ENCODE data around the gene TEAD2.
"Not testable (repeated sequence)": the region's sequence is repeated elsewhere in the genome, so short reads cannot be mapped to it uniquely, and the experiment has no call there.

TEAD2 gene

GRCh38 chr19:49331616-49332055 is 30.6 kb downstream of the TEAD2 start:
- DNase-seq (ENCODE audit: low spot score): peak; percentile 75

- DNase-seq (ENCODE audit: low spot score): not testable (repeated sequence)
Measured at GRCh38 chr19:49331187-49331586, 31.0 kb downstream of the TEAD2 start.

DNA sequence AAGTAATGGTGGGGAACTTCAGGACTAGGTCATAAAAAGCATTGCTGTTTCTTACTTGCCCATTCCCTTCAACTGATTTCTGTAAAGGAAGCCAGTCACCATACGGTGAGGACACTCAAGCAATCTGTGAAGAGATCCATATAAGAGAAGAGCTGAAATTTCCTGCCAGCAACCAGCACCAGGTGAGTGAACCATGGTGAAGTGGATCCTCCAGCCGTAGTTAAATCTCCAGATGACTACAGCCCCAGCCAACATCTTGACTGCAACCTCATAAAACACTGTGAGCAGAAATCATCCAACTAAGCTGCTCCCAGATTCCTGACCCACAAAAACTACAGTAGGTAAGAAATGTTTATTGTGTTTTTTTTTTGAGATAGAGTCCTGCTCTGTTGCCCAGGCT is 33.5 kb downstream of the TEAD2 start:
- DNase-seq (ENCODE audit: low spot score): no peak

GRCh38 chr19:49327878-49328544 is 34.2 kb downstream of the TEAD2 start:
- DNase-seq (ENCODE audit: low spot score): peak; percentile 44

- DNase-seq (ENCODE audit: low spot score): no peak
Measured at GRCh38 chr19:49326165-49326704, 36.0 kb downstream of the TEAD2 start.

DNA sequence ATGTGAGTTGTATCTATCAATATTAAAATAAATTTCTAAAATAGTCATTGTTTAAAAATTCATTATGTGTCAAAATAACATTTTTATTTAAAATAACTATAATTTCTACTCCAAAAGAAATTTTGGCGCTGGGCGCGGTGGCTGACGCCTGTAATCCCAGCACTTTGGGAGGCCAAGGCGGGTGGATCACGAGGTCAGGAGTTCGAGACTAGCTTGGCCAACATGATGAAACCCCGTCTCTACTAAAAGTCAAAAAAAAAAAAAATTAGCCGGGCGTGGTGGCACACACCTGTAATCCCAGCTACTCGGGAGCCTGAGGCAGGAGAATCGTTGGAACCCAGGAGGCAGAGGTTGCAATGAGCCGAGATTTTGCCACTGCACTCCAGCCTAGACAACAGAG is 36.5 kb downstream of the TEAD2 start:
- not testable (repeated sequence) for DNase-seq (ENCODE audit: low spot score)

GRCh38 chr19:49324801-49325576 is 37.2 kb downstream of the TEAD2 start, which contains the start of gene SLC6A16:
Gene SLC6A16 (minus strand): TSS chr19:49325191. CDS start chr19:49311347, 13,844 bp downstream.
- DNase-seq (ENCODE audit: low spot score): no peak

DNA sequence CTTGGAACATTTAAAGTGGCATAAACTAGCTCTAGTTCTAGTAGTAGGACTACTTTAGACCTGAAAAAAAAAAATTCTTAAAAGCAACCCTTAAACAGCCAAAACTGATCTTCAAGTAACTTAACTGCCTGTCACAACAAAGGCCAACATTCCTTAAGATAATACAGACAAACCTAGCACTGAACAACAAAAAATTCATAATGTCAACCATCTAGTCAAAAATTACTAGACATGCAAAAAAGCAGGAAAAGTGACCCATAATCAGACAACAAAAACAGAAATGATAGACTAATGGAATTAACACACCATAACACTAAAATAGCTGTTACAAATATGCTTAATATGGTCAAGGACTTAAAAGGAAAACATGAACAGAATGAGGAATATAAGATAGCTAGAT is 43.9 kb downstream of the TEAD2 start:
- DNase-seq (ENCODE audit: low spot score): no peak

DNA sequence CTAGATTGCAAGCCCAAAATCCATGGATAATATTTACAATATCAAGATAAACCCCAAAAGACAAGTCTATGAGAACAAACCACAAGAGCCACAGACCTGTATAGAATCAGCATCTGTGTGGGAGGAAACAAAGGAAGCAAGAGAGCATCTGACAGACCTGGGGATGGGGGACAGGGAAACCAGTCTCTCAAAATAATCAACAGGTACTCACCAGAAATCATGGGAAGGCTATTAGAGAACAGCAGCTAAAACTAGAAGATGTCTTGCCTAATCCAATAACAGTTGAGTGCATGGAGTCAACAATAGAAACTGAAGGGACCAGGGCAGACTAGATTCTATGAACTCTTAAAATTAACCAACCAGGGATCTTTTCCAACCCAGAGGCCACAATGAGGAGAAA is 45.9 kb downstream of the TEAD2 start:
- no peak for DNase-seq (ENCODE audit: low spot score)

- no peak for DNase-seq (ENCODE audit: low spot score)
Measured at GRCh38 chr19:49315111-49315510, 47.1 kb downstream of the TEAD2 start.

GRCh38 chr19:49309087-49309486 is 53.1 kb downstream of the TEAD2 start:
- DNase-seq (ENCODE audit: low spot score): no peak

GRCh38 chr19:49306734-49307133 is 55.5 kb downstream of the TEAD2 start:
- not testable (repeated sequence) for DNase-seq (ENCODE audit: low spot score)

- no peak for DNase-seq (ENCODE audit: low spot score)
Measured at GRCh38 chr19:49301866-49302252, 60.4 kb downstream of the TEAD2 start.

GRCh38 chr19:49301165-49301865 is 60.9 kb downstream of the TEAD2 start:
- peak; percentile 77 for DNase-seq (ENCODE audit: low spot score)

- not testable (repeated sequence) for DNase-seq (ENCODE audit: low spot score)
Measured at GRCh38 chr19:49298653-49299052, 63.6 kb downstream of the TEAD2 start.

DNA sequence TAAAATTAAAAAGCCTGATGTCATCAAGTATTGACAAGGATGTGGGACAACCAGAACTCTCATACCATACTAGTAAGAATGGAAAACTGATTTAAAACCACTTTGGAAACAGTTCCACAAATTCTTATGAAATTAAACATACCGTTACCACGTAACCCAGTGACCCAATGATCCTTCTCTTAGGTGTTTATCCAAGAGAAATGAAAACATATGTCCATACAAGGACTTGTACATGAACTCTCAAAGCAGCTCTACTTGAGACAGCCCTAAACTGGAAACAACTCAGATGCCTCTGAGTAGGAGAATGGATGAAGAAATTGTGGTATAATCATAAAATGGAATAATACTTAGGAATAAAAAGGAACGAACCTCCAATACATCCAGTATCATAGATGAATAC is 64.8 kb downstream of the TEAD2 start:
- no peak for DNase-seq (ENCODE audit: low spot score)

GRCh38 chr19:49295208-49295880 is 66.9 kb downstream of the TEAD2 start:
- DNase-seq (ENCODE audit: low spot score): no peak

- no peak for DNase-seq (ENCODE audit: low spot score)
Measured at GRCh38 chr19:49294401-49294800, 67.8 kb downstream of the TEAD2 start.
